Tibial nerve (tissue), 4 donors: ENCODE data around the gene CH25H. TPM values are rescaled to one million over a fixed set of nuclear protein-coding genes. Genes with fewer than 3 reads are reported as not detected.
A peak's percentile ranks its signal among the peaks of the same experiment; 100 is the strongest.

Experiments
- DNase-seq, 2 donors: peaks; one replicate each; pipeline ENCODE4 v3.0.0-alpha.2; 2019; ENCODE audit warnings: low spot score in 2 of 2
- H3K27ac ChIP-seq, 4 donors: fragments of 200-600 bp; sonication (generic) in 3 of 4; one replicate each; pipeline ENCODE4 v1.5.1; 2017 to 2019; ENCODE audit warnings: mild to moderate bottlenecking in 1 of 4
- H3K27me3 ChIP-seq, 2 donors: fragments of 200-600 bp; sonication (generic) in 1 of 2; one replicate each; pipeline versions ENCODE4 v1.5.1 to v1.6.0; 2017 to 2019
- H3K36me3 ChIP-seq, 3 donors: fragments of 200-600 bp; sonication (generic); one replicate each; pipeline ENCODE4 v1.5.1; 2018 to 2019
- H3K4me1 ChIP-seq, 4 donors: fragments of 200-600 bp; sonication (generic) in 3 of 4; one replicate each; pipeline ENCODE4 v1.5.1; 2017 to 2019
- H3K4me3 ChIP-seq, 4 donors: fragments of 200-600 bp; sonication (generic) in 3 of 4; one replicate each; pipeline ENCODE4 v1.5.1; 2017 to 2019; ENCODE audit warnings: mild to moderate bottlenecking in 1 of 4, moderate library complexity in 1 of 4
- H3K9me3 ChIP-seq, 4 donors: fragments of 200-600 bp; sonication (generic) in 3 of 4; one replicate each; pipeline ENCODE4 v1.5.1; 2017 to 2019
- CTCF ChIP-seq, 5 experiments: fragments of 200-600 bp in 3 of 5; fragments of 450-650 bp in 2 of 5; sonication (generic) in 3 of 5; IDR thresholded peaks; one replicate each; pipeline ENCODE4 v1.5.1; 2016 to 2019; ENCODE audit warnings: antibody characterized with exemption in 5 of 5, mild to moderate bottlenecking in 3 of 5, moderate library complexity in 2 of 5
- EP300 ChIP-seq, 2 donors: sonication (generic); formaldehyde crosslinking; IDR thresholded peaks; one replicate each; pipeline ENCODE4 v1.6.1; 2017; ENCODE audit warnings: antibody characterized with exemption in 2 of 2, mild to moderate bottlenecking in 1 of 2
- POLR2A ChIP-seq, 2 donors: fragments of 450-650 bp; IDR thresholded peaks; one replicate each; pipeline ENCODE4 v1.6.1; 2017; ENCODE audit warnings: antibody characterized with exemption in 2 of 2, mild to moderate bottlenecking in 2 of 2, moderate library complexity in 2 of 2
- WGBS, 2 donors: methylation state at CpG; one replicate each; pipeline ENCODE4 v1.1.5; 2018; 5-methylcytosine and 5-hydroxymethylcytosine counted together
- total RNA-seq, 4 donors: library from RNA; depleted of rRNA; stranded (reverse); fragments of >200 nt; gene quantifications; one replicate each; pipeline ENCODE4 v1.1.0, GENCODE V29; 2016

CH25H gene
- total RNA-seq, 4 donors from 2014 or later, result 0.22 to 1.2 (median 0.92) TPM

GRCh38 chr10:89242840-89243568, 35.9 kb upstream of the CH25H start:
- Histone ChIP-seq H3K9me3 (no peaks in the 10 kb centered on the region), H3K4me1 (peaks cover 0 to 24% (median 4%) of the 10 kb centered on the region in 4 donors), H3K27me3 (no peaks in the 10 kb centered on the region), H3K36me3 (peaks cover 0 to 27% (median 0%) of the 10 kb centered on the region in 3 donors), H3K4me3 (no peak overlapping the region), H3K27ac (peak overlapping the region in 1 of 4 donors; percentile 66)
- DNase-seq, result no peak
- 38 to 50% methylated on average over 8 of the region's 8 CpGs for WGBS, 2 donors
- no peak for TF ChIP-seq POLR2A (IDR thresholded peaks at IDR 0.05)
- no peak for TF ChIP-seq CTCF (IDR thresholded peaks at IDR 0.05)
- TF ChIP-seq EP300 (IDR thresholded peaks at IDR 0.05), result peak in 1 of 2 donors; percentile 63

- DNase-seq, result no peak
- no peak overlapping the region for H3K4me3 ChIP-seq
- TF ChIP-seq POLR2A (IDR thresholded peaks at IDR 0.05) (no peak), CTCF (IDR thresholded peaks at IDR 0.05) (no peak), EP300 (IDR thresholded peaks at IDR 0.05) (no peak)
- H3K27ac ChIP-seq, result peak overlapping the region in 1 of 4 donors; percentile 66
- no peaks in the 10 kb centered on the region for H3K27me3 ChIP-seq
- peaks cover 0 to 27% (median 0%) of the 10 kb centered on the region in 3 donors for H3K36me3 ChIP-seq
- peaks cover 0 to 24% (median 4%) of the 10 kb centered on the region in 4 donors for H3K4me1 ChIP-seq
- no peaks in the 10 kb centered on the region for H3K9me3 ChIP-seq
Observed at GRCh38 chr10:89242345-89242684, 35.2 kb upstream of the CH25H start.

GRCh38 chr10:89241486-89242344, 34.6 kb upstream of the CH25H start:
- TF ChIP-seq POLR2A (IDR thresholded peaks at IDR 0.05), result no peak
- peak in 1 of 2 donors; percentile 92 for TF ChIP-seq EP300 (IDR thresholded peaks at IDR 0.05)

GRCh38 chr10:89241026-89241425, 33.9 kb upstream of the CH25H start:
- no peak overlapping the region for H3K4me3 ChIP-seq
- H3K9me3 ChIP-seq, result no peaks in the 10 kb centered on the region
- H3K27ac ChIP-seq, result peak overlapping the region in 2 of 4 donors; percentile 53 to 66
- H3K4me1 ChIP-seq, result peaks cover 0 to 24% (median 4%) of the 10 kb centered on the region in 4 donors
- no peak for DNase-seq
- 88 to 92% methylated on average over 3 of the region's 3 CpGs for whole genome bisulfite sequencing, 2 donors
- H3K36me3 ChIP-seq, result peaks cover 0 to 27% (median 0%) of the 10 kb centered on the region in 3 donors
- TF ChIP-seq POLR2A (IDR thresholded peaks at IDR 0.05) (no peak), EP300 (IDR thresholded peaks at IDR 0.05) (no peak), CTCF (IDR thresholded peaks at IDR 0.05) (no peak)
- no peaks in the 10 kb centered on the region for H3K27me3 ChIP-seq

More at GRCh38 chr10:89241486-89242344, 34.6 kb upstream of the CH25H start:
- no peaks in the 10 kb centered on the region for H3K9me3 ChIP-seq
- H3K4me3 ChIP-seq, result no peak overlapping the region
- no peaks in the 10 kb centered on the region for H3K27me3 ChIP-seq
- peak overlapping the region in 2 of 4 donors; percentile 53 to 66 for H3K27ac ChIP-seq
- DNase-seq, result peak in 1 of 2 donors; percentile 58
- H3K36me3 ChIP-seq, result peaks cover 0 to 27% (median 0%) of the 10 kb centered on the region in 3 donors
- peaks cover 0 to 24% (median 4%) of the 10 kb centered on the region in 4 donors for H3K4me1 ChIP-seq
- 64 to 70% methylated on average over 3 of the region's 3 CpGs for WGBS, 2 donors

GRCh38 chr10:89240519-89240918, 33.4 kb upstream of the CH25H start:
- Histone ChIP-seq H3K4me1 (peaks cover 0 to 24% (median 4%) of the 10 kb centered on the region in 4 donors), H3K27ac (peak overlapping the region in 1 of 4 donors; percentile 66), H3K27me3 (no peaks in the 10 kb centered on the region), H3K4me3 (no peak overlapping the region), H3K9me3 (no peaks in the 10 kb centered on the region), H3K36me3 (peaks cover 0 to 27% (median 0%) of the 10 kb centered on the region in 3 donors)
- TF ChIP-seq CTCF (IDR thresholded peaks at IDR 0.05) (no peak), EP300 (IDR thresholded peaks at IDR 0.05) (no peak), POLR2A (IDR thresholded peaks at IDR 0.05) (no peak)
- WGBS, 2 donors, result 87 to 95% methylated on average over 3 of the region's 3 CpGs
- DNase-seq, result no peak
